GM18520 (cell line): ENCODE measurements around the gene SHC4.

ENCODE experiments used
- ATAC-seq: cut with Tn5 transposase; IDR thresholded peaks from one replicate; pipeline ENCODE4 v1.9.1; 2021; ENCODE audit not compliant: unreplicated experiment

The SHC4 gene

GRCh38 chr15:48888191-48888590 is 75.5 kb downstream of the SHC4 start:
- no peak for ATAC-seq

DNA sequence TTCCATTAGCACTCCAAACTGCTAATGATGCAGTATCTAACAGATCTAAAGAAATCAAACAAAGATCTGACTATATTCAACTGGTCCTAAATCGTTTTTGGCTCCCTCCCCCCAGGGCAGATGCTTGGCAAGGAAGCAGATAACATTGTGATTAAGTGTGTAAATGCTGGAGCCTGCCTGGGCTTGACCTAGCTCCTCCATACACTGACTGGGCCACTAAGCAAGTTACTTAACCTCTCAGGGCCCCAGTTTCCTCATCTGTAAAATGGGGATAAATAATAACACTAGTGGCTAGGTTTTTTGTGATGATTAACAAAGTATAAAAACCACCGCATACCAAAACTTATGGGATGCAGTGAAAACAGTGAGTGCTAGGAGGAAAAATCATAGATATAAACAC is 76.6 kb downstream of the SHC4 start:
- no peak for ATAC-seq

- ATAC-seq, result no peak
These were observed 80.0 kb downstream of the SHC4 start for GRCh38 chr15:48883699-48884098.

GRCh38 chr15:48880070-48880634 is 83.6 kb downstream of the SHC4 start:
- no peak for ATAC-seq

DNA sequence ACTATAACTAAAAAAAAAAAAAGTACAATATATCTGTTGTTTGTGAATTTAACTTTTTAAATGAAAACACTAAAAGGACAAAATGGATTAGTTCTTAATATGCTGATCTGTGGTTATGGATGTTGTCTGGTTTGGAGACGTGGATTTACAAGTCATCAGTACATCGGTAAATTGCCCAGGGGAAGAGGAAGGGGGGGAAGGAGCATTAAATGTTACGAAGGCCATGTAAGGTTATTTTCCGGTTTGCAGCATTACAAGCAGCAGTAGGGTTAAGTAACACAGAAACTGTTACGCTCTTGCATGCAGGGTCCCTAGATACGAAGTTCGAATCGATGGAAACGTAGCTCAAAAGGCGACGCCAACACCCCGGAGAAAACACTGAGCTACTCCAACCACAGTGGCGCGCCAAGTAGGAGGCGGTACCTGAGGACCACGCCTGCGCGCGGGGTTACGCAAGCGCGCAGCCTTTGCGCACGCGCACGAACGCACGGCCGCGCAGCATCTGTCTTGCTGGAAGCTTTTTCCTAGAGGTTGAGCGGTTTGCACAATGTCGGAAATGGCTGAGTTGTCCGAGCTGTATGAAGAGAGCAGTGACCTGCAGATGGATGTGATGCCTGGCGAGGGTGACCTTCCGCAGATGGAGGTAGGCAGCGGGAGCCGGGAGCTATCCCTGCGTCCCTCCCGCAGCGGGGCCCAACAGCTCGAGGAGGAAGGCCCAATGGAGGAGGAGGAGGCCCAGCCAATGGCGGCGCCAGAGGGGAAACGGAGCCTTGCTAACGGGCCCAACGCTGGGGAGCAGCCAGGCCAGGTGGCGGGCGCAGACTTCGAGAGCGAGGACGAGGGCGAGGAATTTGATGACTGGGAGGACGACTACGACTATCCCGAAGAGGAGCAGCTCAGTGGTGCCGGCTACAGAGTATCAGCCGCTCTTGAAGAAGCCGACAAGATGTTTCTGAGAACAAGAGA is 85.8 kb downstream of the SHC4 start, which contains the start of gene EID1:
Gene EID1, plus strand, starts transcription at position 505 of the 966 bp plus-strand sequence. Its CDS starts 43 bp downstream, at position 548.
- peak; percentile 86 for ATAC-seq

DNA sequence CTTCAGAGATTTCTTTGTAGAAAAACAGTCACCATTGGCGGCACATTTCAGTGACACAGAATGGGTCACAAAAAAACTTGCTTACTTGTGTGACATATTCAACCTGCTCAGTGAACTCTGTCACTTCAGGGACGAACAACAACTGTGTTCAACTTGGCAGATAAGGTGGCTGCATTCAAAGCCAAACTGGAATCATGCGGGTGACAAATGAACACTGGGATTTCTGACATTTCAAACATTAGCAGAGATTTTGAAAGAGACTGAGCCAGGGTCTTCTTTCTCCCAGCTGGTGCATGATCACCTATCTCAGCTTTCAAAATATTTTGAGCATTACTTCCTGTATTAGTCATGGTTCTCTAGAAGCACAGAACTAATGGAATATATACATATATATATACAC is 87.7 kb downstream of the SHC4 start:
- no peak for ATAC-seq

DNA sequence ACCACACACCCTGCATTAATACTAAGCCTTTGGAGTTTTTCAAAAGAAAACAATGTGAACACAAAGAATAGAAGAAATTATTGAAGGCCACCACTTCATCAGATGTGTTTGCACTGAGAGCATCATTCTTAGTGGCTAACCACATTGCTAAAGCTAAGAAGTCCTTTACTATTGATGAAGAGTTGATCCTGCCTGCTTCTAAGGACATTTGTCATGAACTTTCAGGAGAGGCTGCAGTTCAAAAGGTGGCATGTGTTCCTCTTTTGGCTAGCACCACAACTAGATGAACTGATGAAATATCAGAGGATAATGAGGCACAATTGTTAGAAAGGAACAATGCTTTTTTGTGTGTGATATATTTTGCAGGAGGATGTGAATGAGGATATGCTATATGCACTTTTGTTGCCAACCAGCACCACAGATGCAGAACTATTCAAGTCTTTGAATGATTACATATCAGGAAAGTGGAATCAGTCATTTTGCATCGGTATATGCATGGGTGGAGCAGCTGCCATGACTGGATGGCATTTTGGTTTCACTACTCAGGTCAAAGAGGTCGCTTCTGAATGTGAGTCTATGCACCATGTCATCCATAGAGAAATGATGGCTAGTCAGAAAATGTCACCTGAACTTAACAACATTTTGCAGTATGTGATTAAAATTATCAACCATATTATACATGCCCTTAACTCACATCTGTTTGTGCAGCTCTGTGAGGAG is 88.3 kb downstream of the SHC4 start:
- ATAC-seq, result no peak

- no peak for ATAC-seq
These were observed 91.1 kb downstream of the SHC4 start for GRCh38 chr15:48872632-48873031.

- no peak for ATAC-seq
These were observed 92.2 kb downstream of the SHC4 start for GRCh38 chr15:48871542-48871941.

DNA sequence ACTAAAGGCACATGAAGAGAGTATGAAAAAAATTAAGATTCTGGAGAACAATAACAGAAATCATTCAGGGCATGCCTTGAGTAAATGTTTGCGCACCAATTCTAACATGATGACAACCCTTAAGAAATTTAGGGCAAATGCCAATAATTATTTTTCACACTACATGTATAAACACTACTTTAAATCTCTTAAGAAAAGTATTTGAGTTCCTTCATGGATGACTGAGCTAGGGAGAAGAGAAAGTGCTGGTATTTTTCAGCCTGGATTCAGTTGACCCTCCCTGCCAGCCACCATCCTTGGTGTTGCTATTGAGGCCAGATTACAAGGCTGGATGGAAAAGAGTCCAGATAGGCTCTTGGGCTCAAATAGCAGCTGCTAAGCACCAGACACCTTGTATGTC is 93.8 kb downstream of the SHC4 start:
- no peak for ATAC-seq

- ATAC-seq, result no peak
These were observed 95.2 kb downstream of the SHC4 start for GRCh38 chr15:48868536-48868935.

GRCh38 chr15:48868023-48868422 is 95.7 kb downstream of the SHC4 start:
- no peak for ATAC-seq

- ATAC-seq, result no peak
These were observed 97.6 kb downstream of the SHC4 start for GRCh38 chr15:48866141-48866563.

DNA sequence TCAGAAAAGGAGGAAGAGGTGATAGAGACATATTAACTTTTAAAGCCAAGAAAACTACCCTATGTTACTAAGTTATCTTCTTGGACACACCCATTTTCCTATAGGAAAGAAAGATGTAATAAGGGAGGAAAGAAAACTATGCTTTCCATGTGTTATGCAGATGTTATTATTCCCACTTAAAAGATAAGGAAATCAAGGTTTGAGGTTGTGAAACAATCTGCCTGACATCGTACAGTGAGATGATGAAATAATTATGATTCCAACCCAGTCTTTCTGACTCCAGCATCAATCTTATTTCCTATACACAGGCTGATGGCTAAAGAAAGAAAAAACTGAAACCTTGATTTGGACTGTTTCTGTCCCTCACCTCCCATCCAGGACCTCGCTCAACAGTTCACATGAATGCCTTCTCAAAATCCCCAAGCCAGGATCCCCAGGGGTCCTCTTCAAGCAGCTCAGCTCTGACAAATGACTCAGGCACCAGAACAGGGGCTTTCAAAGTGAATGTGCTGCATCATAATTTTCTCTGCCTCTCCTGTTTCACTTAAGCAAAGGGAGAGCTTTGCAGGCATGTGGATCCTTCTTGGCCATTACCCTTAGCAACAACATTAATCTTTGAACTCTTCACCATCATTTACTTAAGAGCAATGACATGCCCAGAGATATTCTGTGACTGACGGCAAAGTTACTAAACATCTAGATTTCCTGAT is 98.2 kb downstream of the SHC4 start:
- no peak for ATAC-seq

DNA sequence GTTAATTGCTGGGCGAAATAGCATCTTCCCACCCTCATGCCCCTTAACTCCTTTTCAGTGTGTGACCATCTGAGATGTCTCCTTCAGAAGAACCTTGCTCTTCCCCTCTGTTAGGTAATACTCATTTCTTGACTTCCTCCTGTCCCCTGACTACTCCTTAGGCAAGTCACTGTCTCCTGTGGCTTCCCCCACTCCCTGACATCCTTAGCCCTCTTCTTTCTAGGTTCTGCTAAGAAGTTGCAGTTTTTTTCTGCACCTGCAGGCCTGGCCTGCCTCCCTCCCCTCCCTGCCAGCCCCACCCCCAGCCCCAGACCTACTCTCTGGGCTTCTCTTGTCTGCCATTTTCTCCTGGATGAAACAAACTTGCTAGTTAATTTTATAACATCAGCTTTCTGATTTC is 101.0 kb downstream of the SHC4 start:
- no peak for ATAC-seq

- no peak for ATAC-seq
These were observed 101.8 kb downstream of the SHC4 start for GRCh38 chr15:48861813-48862431.

DNA sequence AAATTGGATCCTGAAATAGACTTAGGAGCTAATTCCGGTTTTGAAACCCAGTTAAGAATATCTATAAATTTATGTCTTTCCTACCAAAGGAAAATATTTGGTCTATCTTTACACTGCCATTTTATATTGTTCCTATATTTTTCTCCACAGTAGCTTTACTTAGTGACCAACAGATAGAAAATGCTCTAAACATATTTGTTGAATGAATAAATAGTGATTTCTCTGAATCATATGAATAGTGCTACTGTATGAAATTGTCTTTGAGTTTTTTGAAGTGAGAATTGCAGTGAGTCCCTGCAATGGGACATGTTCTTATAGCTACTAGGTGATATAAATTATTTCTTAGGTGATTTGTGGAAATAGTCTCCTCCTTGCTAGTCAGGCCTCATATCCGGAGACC is 104.3 kb downstream of the SHC4 start:
- no peak for ATAC-seq

DNA sequence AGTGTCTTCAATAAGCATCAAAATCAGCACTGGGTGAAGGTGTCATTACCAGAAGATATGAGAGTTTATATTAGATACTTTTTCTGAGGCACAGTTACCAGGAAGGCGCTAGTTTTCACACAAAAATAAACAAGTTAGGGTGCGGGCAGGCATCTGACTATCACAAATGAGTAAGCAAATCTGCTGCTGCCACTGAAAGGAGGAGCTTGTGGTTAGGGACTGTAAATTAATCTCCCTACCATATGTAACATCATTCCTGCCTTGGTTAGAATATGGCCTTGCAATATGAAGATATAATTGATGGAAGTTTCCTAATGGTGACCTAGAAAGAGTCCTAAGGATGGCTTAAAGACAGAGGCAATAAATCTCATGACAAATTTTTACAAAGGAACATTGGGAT is 105.3 kb downstream of the SHC4 start:
- ATAC-seq, result no peak

DNA sequence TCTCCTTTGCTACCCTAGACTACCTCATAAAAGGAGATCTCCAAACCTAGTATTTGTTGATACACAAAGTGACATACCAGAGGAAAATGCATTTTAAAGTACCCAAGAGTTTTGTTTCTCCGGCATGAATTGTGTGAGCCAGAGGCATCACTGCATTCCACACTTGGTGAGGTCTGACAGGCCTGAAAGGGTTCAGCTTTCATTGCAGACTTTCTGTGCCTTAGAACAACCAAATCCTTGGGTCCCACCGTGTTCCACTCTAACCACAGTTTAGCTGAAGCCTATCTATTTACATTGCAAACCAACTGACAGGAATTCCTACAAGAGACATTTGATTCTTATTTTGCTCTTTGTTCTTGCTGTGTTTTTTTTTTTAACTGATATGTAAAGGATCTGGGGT is 106.8 kb downstream of the SHC4 start:
- no peak for ATAC-seq
